ENCODE measurements around the gene TM2D3.

TM2D3 gene

GRCh38 chr15:101623367-101624304 is 28.5 kb downstream of the TM2D3 start:
- Histone ChIP-seq H3K9me3 (replicated peaks in 1 of 11) (peaks cover 40 to 55% (median 43%) of the 10 kb centered on the region in 11 experiments), H3K4me3 (peak overlapping the region in 3 of 10 experiments; percentile 4 to 25 (median 6); a peak in 3 of 20 replicates), H3K27me3 (no peaks in the 10 kb centered on the region), H3K4me2 (no peak overlapping the region), H3K9ac (no peak overlapping the region), H3K27ac (peak overlapping the region in 1 of 11 experiments; percentile 53; a peak in 1 of 22 replicates), H3K4me1 (peaks cover 39 to 61% (median 54%) of the 10 kb centered on the region in 10 experiments), H3K36me3 (peaks cover 5 to 37% (median 23%) of the 10 kb centered on the region in 11 experiments; a peak in 18 of 22 replicates), H4K20me1 (peaks cover 0 to 8% (median 0%) of the 10 kb centered on the region in 11 experiments; a peak in 1 of 22 replicates)
- TF ChIP-seq Cebpa-rat (IDR thresholded peaks at IDR 0.05): no peak

GRCh38 chr15:101621961-101622360 is 30.2 kb downstream of the TM2D3 start:
- Histone ChIP-seq H3K9me3 (replicated peaks in 1 of 11) (peaks cover 40 to 55% (median 43%) of the 10 kb centered on the region in 11 experiments), H3K36me3 (peaks cover 5 to 37% (median 23%) of the 10 kb centered on the region in 11 experiments; a peak in 18 of 22 replicates), H3K4me3 (no peak overlapping the region; a peak in 1 of 20 replicates), H3K27me3 (no peaks in the 10 kb centered on the region), H3K4me1 (peaks cover 56 to 78% (median 71%) of the 10 kb centered on the region in 10 experiments), H3K9ac (no peak overlapping the region), H3K27ac (no peak overlapping the region), H3K4me2 (peak overlapping the region; percentile 1 to 88 (median 35); a peak in 20 of 22 replicates), H4K20me1 (peaks cover 0 to 14% (median 0%) of the 10 kb centered on the region in 11 experiments; a peak in 2 of 22 replicates)
- TF ChIP-seq Cebpa-rat (IDR thresholded peaks at IDR 0.05): no peak

GRCh38 chr15:101620671-101621070 is 31.5 kb downstream of the TM2D3 start:
- peaks cover 2 to 30% (median 20%) of the 10 kb centered on the region in 11 experiments; a peak in 18 of 22 replicates for H3K36me3 ChIP-seq
- H3K4me3 ChIP-seq: peak overlapping the region in 1 of 10 experiments; percentile 1; a peak in 2 of 20 replicates
- peak overlapping the region in 9 of 11 experiments; percentile 9 to 56 (median 39); a peak in 12 of 22 replicates for H3K9ac ChIP-seq
- H3K27me3 ChIP-seq: no peaks in the 10 kb centered on the region
- H3K4me2 ChIP-seq: peak overlapping the region; percentile 71 to 94 (median 81)
- H3K4me1 ChIP-seq: peaks cover 49 to 85% (median 78%) of the 10 kb centered on the region in 10 experiments
- TF ChIP-seq Cebpa-rat (IDR thresholded peaks at IDR 0.05): no peak
- H4K20me1 ChIP-seq: peaks cover 0 to 14% (median 2%) of the 10 kb centered on the region in 11 experiments; a peak in 3 of 22 replicates
- peak overlapping the region in 9 of 11 experiments; percentile 9 to 63 (median 45); a peak in 13 of 22 replicates for H3K27ac ChIP-seq
- H3K9me3 ChIP-seq (replicated peaks in 1 of 11): peaks cover 35 to 43% (median 38%) of the 10 kb centered on the region in 11 experiments

DNA sequence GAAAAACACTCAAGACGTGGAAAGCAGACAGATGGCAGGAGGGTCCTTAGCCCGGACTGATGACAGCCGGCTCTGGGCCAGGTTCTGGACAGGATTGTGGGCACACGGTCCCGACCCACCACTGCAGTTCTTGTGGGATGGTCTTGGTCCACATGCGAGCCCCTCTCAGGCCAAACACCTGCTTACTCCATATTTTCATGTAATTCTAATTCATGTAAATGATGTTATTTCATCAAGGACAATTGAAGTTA is 32.6 kb downstream of the TM2D3 start:
- Histone ChIP-seq H3K9ac (peak overlapping the region in 5 of 11 experiments; percentile 2 to 64 (median 57); a peak in 4 of 22 replicates), H3K4me2 (peak overlapping the region; percentile 67 to 94 (median 81)), H3K4me1 (peaks cover 41 to 85% (median 78%) of the 10 kb centered on the region in 10 experiments), H4K20me1 (peaks cover 0 to 14% (median 6%) of the 10 kb centered on the region in 11 experiments; a peak in 3 of 22 replicates), H3K27ac (peak overlapping the region in 3 of 11 experiments; percentile 62 to 71 (median 71); a peak in 6 of 22 replicates), H3K36me3 (peaks cover 0 to 20% (median 18%) of the 10 kb centered on the region in 11 experiments; a peak in 17 of 22 replicates), H3K4me3 (no peak overlapping the region; a peak in 1 of 20 replicates), H3K9me3 (replicated peaks in 1 of 11) (peaks cover 26 to 32% (median 27%) of the 10 kb centered on the region in 11 experiments), H3K27me3 (peaks cover 0 to under 1% (median 0%) of the 10 kb centered on the region in 11 experiments; a peak in 1 of 22 replicates)
- no peak for TF ChIP-seq Cebpa-rat (IDR thresholded peaks at IDR 0.05)

- no peak for TF ChIP-seq Cebpa-rat (IDR thresholded peaks at IDR 0.05)
- Histone ChIP-seq H3K36me3 (peaks cover 0 to 15% (median 14%) of the 10 kb centered on the region in 11 experiments; a peak in 17 of 22 replicates), H3K9ac (peak overlapping the region in 8 of 11 experiments; percentile 8 to 64 (median 32); a peak in 11 of 22 replicates), H3K4me2 (peak overlapping the region; percentile 67 to 94 (median 81)), H3K27ac (peak overlapping the region in 8 of 11 experiments; percentile 36 to 71 (median 58); a peak in 15 of 22 replicates), H3K4me1 (peaks cover 41 to 85% (median 81%) of the 10 kb centered on the region in 10 experiments), H4K20me1 (peaks cover 0 to 14% (median 6%) of the 10 kb centered on the region in 11 experiments; a peak in 4 of 22 replicates), H3K27me3 (peaks cover 0 to 6% (median 0%) of the 10 kb centered on the region in 11 experiments; a peak in 2 of 22 replicates), H3K4me3 (peak overlapping the region in 3 of 10 experiments; percentile 24 to 27 (median 27); a peak in 4 of 20 replicates), H3K9me3 (replicated peaks in 1 of 11) (peaks cover 21 to 27% (median 22%) of the 10 kb centered on the region in 11 experiments)
Observed at GRCh38 chr15:101618851-101619614, 33.1 kb downstream of the TM2D3 start.

DNA sequence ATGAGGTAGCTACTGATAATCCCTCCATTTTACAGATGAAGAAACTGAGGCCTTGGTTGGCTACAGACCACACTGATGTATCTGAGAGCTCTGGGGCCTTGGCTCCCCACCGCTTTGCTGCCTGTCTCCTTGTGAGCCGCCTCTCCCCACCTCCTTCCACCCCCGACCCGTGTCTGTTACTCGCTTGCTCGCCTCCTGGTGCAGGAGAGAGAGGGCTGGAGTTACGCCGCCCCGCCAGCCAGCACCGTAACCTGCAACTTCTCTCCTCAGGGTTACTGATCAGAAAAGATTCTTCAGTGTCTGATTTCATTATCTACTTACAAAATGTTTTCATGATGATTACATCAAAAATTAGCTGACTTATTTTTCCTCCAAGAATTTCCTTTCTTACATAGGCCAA is 34.1 kb downstream of the TM2D3 start:
- Histone ChIP-seq H4K20me1 (peaks cover 0 to 14% (median 8%) of the 10 kb centered on the region in 11 experiments; a peak in 6 of 22 replicates), H3K27me3 (peaks cover 0 to 15% (median 0%) of the 10 kb centered on the region in 11 experiments; a peak in 4 of 22 replicates), H3K36me3 (peaks cover 0 to 12% (median 5%) of the 10 kb centered on the region in 11 experiments; a peak in 6 of 22 replicates), H3K9me3 (replicated peaks in 1 of 11) (peaks cover 11 to 17% (median 12%) of the 10 kb centered on the region in 11 experiments), H3K4me3 (peak overlapping the region in 3 of 10 experiments; percentile 24 to 27 (median 27); a peak in 3 of 20 replicates), H3K4me2 (peak overlapping the region; percentile 67 to 94 (median 81)), H3K4me1 (peaks cover 50 to 94% (median 91%) of the 10 kb centered on the region in 10 experiments), H3K27ac (peak overlapping the region in 7 of 11 experiments; percentile 47 to 71 (median 62); a peak in 14 of 22 replicates), H3K9ac (peak overlapping the region in 7 of 11 experiments; percentile 24 to 64 (median 34); a peak in 11 of 22 replicates)
- no peak for TF ChIP-seq Cebpa-rat (IDR thresholded peaks at IDR 0.05)

DNA sequence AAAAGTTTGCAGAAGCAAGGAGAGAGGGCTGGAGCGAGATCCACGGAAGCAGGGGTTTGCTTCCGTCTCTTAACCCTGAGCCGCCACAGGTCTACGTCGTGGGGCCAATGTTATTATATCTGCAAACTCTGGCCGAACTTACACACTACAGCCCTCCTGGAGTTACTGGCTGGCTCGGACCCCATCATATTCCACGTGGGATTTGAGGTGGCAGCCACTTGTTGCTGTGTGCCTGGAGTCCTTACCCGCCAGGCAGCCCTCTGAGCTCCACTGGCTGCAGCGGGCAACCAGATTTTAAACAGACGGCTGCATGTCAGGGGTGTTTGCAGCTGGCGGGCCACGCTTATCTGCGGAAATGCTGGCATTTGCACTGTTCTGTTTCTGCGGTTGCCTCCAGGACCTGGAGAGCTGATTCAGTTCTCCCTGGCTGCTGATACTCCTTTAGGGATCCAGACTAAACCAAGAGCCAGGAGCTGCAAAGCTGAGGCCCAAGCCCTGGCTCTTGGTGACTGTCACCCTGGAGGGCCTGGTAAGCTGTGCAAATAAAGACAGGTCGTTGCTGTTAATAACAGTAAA is 34.7 kb downstream of the TM2D3 start:
- H3K4me2 ChIP-seq: peak overlapping the region; percentile 67 to 94 (median 81)
- H3K27me3 ChIP-seq: peaks cover 0 to 16% (median 0%) of the 10 kb centered on the region in 11 experiments; a peak in 4 of 22 replicates
- H3K4me1 ChIP-seq: peaks cover 55 to 100% (median 97%) of the 10 kb centered on the region in 10 experiments
- H4K20me1 ChIP-seq: peaks cover 0 to 16% (median 8%) of the 10 kb centered on the region in 11 experiments; a peak in 6 of 22 replicates
- H3K9me3 ChIP-seq (replicated peaks in 1 of 11): peaks cover 5 to 11% (median 6%) of the 10 kb centered on the region in 11 experiments
- H3K4me3 ChIP-seq: no peak overlapping the region
- H3K27ac ChIP-seq: peak overlapping the region in 3 of 11 experiments; percentile 65 to 71 (median 71); a peak in 4 of 22 replicates
- no peak for TF ChIP-seq Cebpa-rat (IDR thresholded peaks at IDR 0.05)
- peak overlapping the region in 2 of 11 experiments; percentile 34 to 64; a peak in 2 of 22 replicates for H3K9ac ChIP-seq
- H3K36me3 ChIP-seq: peaks cover 0 to 9% (median 0%) of the 10 kb centered on the region in 11 experiments; a peak in 5 of 22 replicates

Data from BLaER1 treated with 17β-estradiol and CSF1 and Interleukin-3, amounts not matched to agents 10 nM and 100 nM (cell line).